Liver (tissue), 9 donors: ENCODE data around the gene NET1. TPM values are rescaled to one million over a fixed set of nuclear protein-coding genes. Genes with fewer than 3 reads are reported as not detected.

Experiments
- DNase-seq: peaks from one replicate; pipeline ENCODE4 v3.0.0-alpha.2; 2017; ENCODE audit warnings: low spot score
- H3K27ac ChIP-seq, 2 donors: one replicate each; pipeline ENCODE4 v1.7.0; 2013; ENCODE audit warnings: inconsistent platforms in 2 of 2, low read length in 2 of 2, control low read depth in 1 of 2, low read depth in 1 of 2, mild to moderate bottlenecking in 1 of 2
- H3K27me3 ChIP-seq, 4 donors: one replicate each; pipeline versions ENCODE4 v1.6.1 to v1.7.0; 2013; ENCODE audit warnings: low read length in 3 of 4, inconsistent platforms in 1 of 4, mild to moderate bottlenecking in 1 of 4, moderate library complexity in 1 of 4; ENCODE audit not compliant: control insufficient read depth in 4 of 4, insufficient read depth in 4 of 4
- H3K36me3 ChIP-seq, 4 donors: one replicate each; pipeline versions ENCODE4 v1.6.1 to v1.7.0; 2013; ENCODE audit warnings: low read length in 3 of 4, mild to moderate bottlenecking in 3 of 4, low read depth in 1 of 4, moderate library complexity in 1 of 4; ENCODE audit not compliant: control insufficient read depth in 4 of 4, insufficient read depth in 3 of 4
- H3K4me1 ChIP-seq, 4 donors: one replicate each; pipeline versions ENCODE4 v1.6.1 to v1.7.0; 2013; ENCODE audit warnings: low read length in 3 of 4, mild to moderate bottlenecking in 3 of 4, moderate library complexity in 1 of 4; ENCODE audit not compliant: control insufficient read depth in 4 of 4, insufficient read depth in 4 of 4
- H3K4me3 ChIP-seq, 3 donors: one replicate each; pipeline versions ENCODE4 v1.6.1 to v1.7.0; 2013; ENCODE audit warnings: low read length in 3 of 3, control low read depth in 1 of 3, low read depth in 1 of 3, mild to moderate bottlenecking in 1 of 3
- H3K9ac ChIP-seq, 2 donors: one replicate each; pipeline ENCODE4 v1.7.0; 2013; ENCODE audit warnings: low read length in 2 of 2, mild to moderate bottlenecking in 2 of 2, moderate library complexity in 2 of 2, control low read depth in 1 of 2, low read depth in 1 of 2
- H3K9me3 ChIP-seq, 4 donors: one replicate each; pipeline versions ENCODE4 v1.6.1 to v1.7.0; 2013; ENCODE audit warnings: low read length in 3 of 4; ENCODE audit not compliant: control insufficient read depth in 4 of 4
- ATF3 ChIP-seq: IDR thresholded peaks from 2 replicates; pipeline ENCODE4 v1.6.1; 2016; ENCODE audit warnings: antibody characterized with exemption
- CTCF ChIP-seq: fragments of 150-350 bp; IDR thresholded peaks from 2 replicates; pipeline ENCODE4 v1.5.1; 2017; ENCODE audit warnings: improper control_type of control experiment, low read depth, low read length; ENCODE audit not compliant: missing input control
- EGR1 ChIP-seq, 2 donors: IDR thresholded peaks; 2 replicates each; pipeline ENCODE4 v1.6.1; 2016 to 2018; ENCODE audit warnings: antibody characterized with exemption in 2 of 2, low read depth in 2 of 2
- FOXA1 ChIP-seq: IDR thresholded peaks from 2 replicates; pipeline ENCODE4 v1.6.1; 2016; ENCODE audit warnings: antibody characterized with exemption
- FOXA2 ChIP-seq: IDR thresholded peaks from 2 replicates; pipeline ENCODE4 v1.6.1; 2016; ENCODE audit warnings: antibody characterized with exemption
- GABPA ChIP-seq, 2 donors: IDR thresholded peaks in 1 of 2; conservative IDR thresholded peaks in 1 of 2; 2 replicates each; pipeline ENCODE4 v1.6.1; 2016; ENCODE audit warnings: antibody characterized with exemption in 2 of 2, mild to moderate bottlenecking in 1 of 2, moderate library complexity in 1 of 2
- HNF4A ChIP-seq, 2 donors: conservative IDR thresholded peaks; 2 replicates each; pipeline ENCODE4 v1.6.1; 2016; ENCODE audit warnings: antibody characterized with exemption in 2 of 2, mild to moderate bottlenecking in 2 of 2
- JUND ChIP-seq, 2 donors: IDR thresholded peaks; 2 replicates each; pipeline ENCODE4 v1.6.1; 2016; ENCODE audit warnings: antibody characterized with exemption in 2 of 2
- MAX ChIP-seq: IDR thresholded peaks from 2 replicates; pipeline ENCODE4 v1.6.1; 2016; ENCODE audit warnings: antibody characterized with exemption
- NR2F2 ChIP-seq: IDR thresholded peaks from 2 replicates; pipeline ENCODE4 v1.6.1; 2016; ENCODE audit warnings: antibody characterized with exemption
- RAD21 ChIP-seq, 2 donors: IDR thresholded peaks; 2 replicates each; pipeline ENCODE4 v1.6.1; 2016; ENCODE audit warnings: antibody characterized with exemption in 2 of 2, mild to moderate bottlenecking in 2 of 2
- RXRA ChIP-seq, 2 donors: IDR thresholded peaks; 2 replicates each; pipeline ENCODE4 v1.6.1; 2017 to 2018; ENCODE audit warnings: antibody characterized with exemption in 2 of 2, mild to moderate bottlenecking in 1 of 2
- SP1 ChIP-seq: IDR thresholded peaks from 2 replicates; pipeline ENCODE4 v1.6.1; 2018; ENCODE audit warnings: antibody characterized with exemption, mild to moderate bottlenecking
- TAF1 ChIP-seq: conservative IDR thresholded peaks from 2 replicates; pipeline ENCODE4 v1.6.1; 2016; ENCODE audit warnings: antibody characterized with exemption, mild to moderate bottlenecking
- YY1 ChIP-seq: IDR thresholded peaks from 2 replicates; pipeline ENCODE4 v1.6.1; 2016; ENCODE audit warnings: antibody characterized with exemption, mild to moderate bottlenecking
- ZBTB33 ChIP-seq: IDR thresholded peaks from 2 replicates; pipeline ENCODE4 v1.6.1; 2016; ENCODE audit warnings: antibody characterized with exemption
- WGBS: extraction: QIAGEN DNeasy Blood & Tissue Kit; methylation state at CpG from one replicate; pipeline ENCODE4 v1.1.7; 2013; 5-methylcytosine and 5-hydroxymethylcytosine counted together
- polyA plus RNA-seq, 2 donors: library from polyadenylated mRNA; stranded (reverse) in 1 of 2; unstranded in 1 of 2; fragments of 200-250 nt in 1 of 2; fragments of >200 nt in 1 of 2; fragmentation: Nextera tagmentation in 1 of 2; extraction: Ambion mirVana in 1 of 2; gene quantifications; one replicate each; pipeline versions ENCODE4 v1.2.1 to v1.2.3, GENCODE V29; 2013 to 2015
- total RNA-seq, 2 donors: library from RNA; depleted of rRNA; stranded (reverse); fragments of >200 nt; gene quantifications; one replicate each; pipeline ENCODE4 v1.2.3, GENCODE V29; 2014
- donor health status: healthy.
- donor health status: healthy.
- donor health status: healthy.
- donor health status: healthy.
- donor health status: healthy.

NET1 gene
- total and polyA plus RNA-seq, 4 donors, result 16.2 to 38.6 (median 25.6) TPM

GRCh38 chr10:5416981-5417380 is 4.6 kb downstream of the NET1 start (continued):
- no peak for TF ChIP-seq RAD21 (IDR thresholded peaks at IDR 0.05)
- TF ChIP-seq SP1, result no peak
- TF ChIP-seq ZBTB33, result no peak
- no peak for TF ChIP-seq RXRA (IDR thresholded peaks at IDR 0.05)
- TF ChIP-seq MAX, result no peak
- no peak for TF ChIP-seq TAF1
- TF ChIP-seq EGR1 (IDR thresholded peaks at IDR 0.05; ENCODE audit: low read depth in 2 of 2), result no peak

- TF ChIP-seq FOXA1 (no peak), EGR1 (IDR thresholded peaks at IDR 0.05; ENCODE audit: low read depth in 2 of 2) (no peak), ATF3 (no peak), GABPA (IDR thresholded peaks at IDR 0.05 in 1 of 2, conservative IDR thresholded peaks at IDR 0.05 in 1 of 2) (no peak)
- Histone ChIP-seq H3K4me3 (no peak overlapping the region), H3K27me3 (no peaks in the 10 kb centered on the region), H3K4me1 (peaks cover 2 to 10% (median 7%) of the 10 kb centered on the region in 4 donors), H3K9ac (no peak overlapping the region), H3K9me3 (peaks cover 0 to 2% (median 0%) of the 10 kb centered on the region in 4 donors), H3K36me3 (peaks cover 0 to 1% (median 0%) of the 10 kb centered on the region in 4 donors), H3K27ac (no peak overlapping the region)
- no peak for DNase-seq
Observed at GRCh38 chr10:5418584-5418983, 6.2 kb downstream of the NET1 start.

- Histone ChIP-seq H3K4me1 (peaks cover 0 to 2% (median 0%) of the 10 kb centered on the region in 4 donors), H3K4me3 (no peak overlapping the region), H3K9me3 (peaks cover 0 to 2% (median 0%) of the 10 kb centered on the region in 4 donors), H3K27ac (no peak overlapping the region), H3K27me3 (no peaks in the 10 kb centered on the region), H3K9ac (no peak overlapping the region), H3K36me3 (peaks cover 0 to 1% (median 0%) of the 10 kb centered on the region in 4 donors)
- 96% methylated on average over 3 of the region's 3 CpGs for WGBS
- TF ChIP-seq RXRA (IDR thresholded peaks at IDR 0.05) (no peak), GABPA (IDR thresholded peaks at IDR 0.05 in 1 of 2, conservative IDR thresholded peaks at IDR 0.05 in 1 of 2) (no peak), NR2F2 (no peak), JUND (IDR thresholded peaks at IDR 0.05) (no peak), YY1 (no peak), HNF4A (conservative IDR thresholded peaks at IDR 0.05) (no peak), FOXA1 (no peak), RAD21 (IDR thresholded peaks at IDR 0.05) (no peak), ZBTB33 (no peak), CTCF (no peak), EGR1 (IDR thresholded peaks at IDR 0.05; ENCODE audit: low read depth in 2 of 2) (no peak), ATF3 (no peak), MAX (no peak), FOXA2 (no peak), TAF1 (no peak), SP1 (no peak)
- no peak for DNase-seq
Observed at GRCh38 chr10:5419466-5420094, 7.2 kb downstream of the NET1 start.
